HG03108 (cell line): ENCODE results near the gene GHSR.

Source experiments
- ATAC-seq: cut with Tn5 transposase; IDR thresholded peaks from one replicate; pipeline ENCODE4 v1.9.1; 2021; ENCODE audit warnings: moderate library complexity; ENCODE audit not compliant: unreplicated experiment

Gene GHSR, protein sequence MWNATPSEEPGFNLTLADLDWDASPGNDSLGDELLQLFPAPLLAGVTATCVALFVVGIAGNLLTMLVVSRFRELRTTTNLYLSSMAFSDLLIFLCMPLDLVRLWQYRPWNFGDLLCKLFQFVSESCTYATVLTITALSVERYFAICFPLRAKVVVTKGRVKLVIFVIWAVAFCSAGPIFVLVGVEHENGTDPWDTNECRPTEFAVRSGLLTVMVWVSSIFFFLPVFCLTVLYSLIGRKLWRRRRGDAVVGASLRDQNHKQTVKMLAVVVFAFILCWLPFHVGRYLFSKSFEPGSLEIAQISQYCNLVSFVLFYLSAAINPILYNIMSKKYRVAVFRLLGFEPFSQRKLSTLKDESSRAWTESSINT

DNA sequence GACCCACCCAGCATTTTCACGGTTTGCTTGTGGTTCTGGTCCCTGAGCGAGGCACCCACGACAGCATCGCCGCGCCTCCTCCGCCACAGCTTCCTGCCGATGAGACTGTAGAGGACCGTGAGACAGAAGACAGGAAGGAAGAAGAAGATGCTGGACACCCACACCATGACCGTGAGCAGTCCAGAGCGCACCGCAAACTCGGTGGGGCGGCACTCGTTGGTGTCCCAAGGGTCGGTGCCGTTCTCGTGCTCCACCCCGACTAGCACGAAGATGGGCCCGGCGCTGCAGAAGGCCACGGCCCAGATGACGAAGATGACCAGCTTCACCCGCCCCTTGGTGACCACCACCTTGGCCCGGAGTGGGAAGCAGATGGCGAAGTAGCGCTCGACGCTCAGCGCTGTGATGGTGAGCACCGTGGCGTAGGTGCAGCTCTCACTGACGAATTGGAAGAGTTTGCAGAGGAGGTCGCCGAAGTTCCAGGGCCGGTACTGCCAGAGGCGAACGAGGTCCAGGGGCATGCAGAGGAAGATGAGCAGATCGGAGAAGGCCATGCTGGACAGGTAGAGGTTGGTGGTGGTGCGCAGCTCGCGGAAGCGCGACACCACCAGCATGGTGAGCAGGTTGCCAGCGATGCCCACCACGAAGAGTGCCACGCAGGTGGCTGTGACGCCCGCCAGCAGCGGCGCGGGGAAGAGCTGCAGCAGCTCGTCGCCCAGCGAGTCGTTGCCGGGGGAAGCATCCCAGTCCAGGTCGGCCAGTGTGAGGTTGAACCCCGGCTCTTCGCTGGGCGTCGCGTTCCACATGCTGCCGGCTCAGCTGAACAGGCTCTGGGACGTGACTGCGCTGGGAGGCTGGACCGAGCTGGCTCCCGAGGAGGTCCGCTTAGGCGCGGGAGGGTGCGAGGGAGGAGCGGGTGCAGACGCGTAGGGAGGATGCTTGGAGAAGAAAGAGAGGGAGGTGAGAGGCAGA lies at the start of gene GHSR:
Gene GHSR, minus strand, starts transcription at position 846 of the 969 bp plus-strand sequence. Its CDS starts 43 bp downstream, at position 803.
- ATAC-seq, result no peak

DNA sequence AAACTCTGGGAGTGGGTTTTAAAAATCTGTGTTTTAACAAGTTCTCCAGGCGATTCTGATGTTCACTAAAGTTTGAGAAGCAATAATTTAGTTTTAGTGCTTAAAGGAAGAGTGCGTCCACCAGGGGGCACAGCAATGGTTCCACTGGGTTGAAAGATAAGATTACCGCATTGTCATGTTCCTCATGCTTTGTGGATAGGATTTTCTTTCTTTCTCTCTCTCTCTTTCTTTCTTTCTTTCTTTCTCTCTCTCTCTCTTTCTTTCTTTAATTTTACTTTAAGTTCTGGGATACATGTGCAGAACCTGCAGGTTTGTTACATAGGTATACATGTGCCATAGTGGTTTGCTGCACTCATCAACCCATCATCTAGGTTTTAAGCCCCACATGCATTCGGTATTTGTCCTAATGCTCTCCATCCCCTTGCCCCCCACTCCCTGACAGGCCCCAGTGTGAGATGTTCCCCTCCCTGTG lies 42.0 kb upstream of the GHSR start:
- peak; percentile 73 for ATAC-seq

DNA sequence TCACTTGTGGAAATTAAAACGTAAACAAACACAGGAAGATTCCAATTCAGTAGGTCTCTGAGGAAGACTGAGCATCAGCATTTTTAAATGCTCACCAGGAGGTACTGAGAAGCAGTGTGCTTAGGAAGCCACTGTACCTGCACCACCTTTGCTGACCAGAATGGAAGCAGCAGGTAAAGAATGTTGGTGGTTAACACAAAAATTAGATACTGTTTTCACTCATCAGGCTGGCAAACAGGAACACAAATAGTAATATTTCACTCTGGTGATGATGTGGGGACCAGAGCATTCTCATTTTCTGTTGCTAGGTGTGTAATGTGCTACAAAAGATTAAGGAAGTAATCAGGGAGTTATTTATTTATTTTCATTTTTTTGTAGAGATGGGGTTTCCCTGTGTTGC lies 29.9 kb upstream of the GHSR start:
- no peak for ATAC-seq

DNA sequence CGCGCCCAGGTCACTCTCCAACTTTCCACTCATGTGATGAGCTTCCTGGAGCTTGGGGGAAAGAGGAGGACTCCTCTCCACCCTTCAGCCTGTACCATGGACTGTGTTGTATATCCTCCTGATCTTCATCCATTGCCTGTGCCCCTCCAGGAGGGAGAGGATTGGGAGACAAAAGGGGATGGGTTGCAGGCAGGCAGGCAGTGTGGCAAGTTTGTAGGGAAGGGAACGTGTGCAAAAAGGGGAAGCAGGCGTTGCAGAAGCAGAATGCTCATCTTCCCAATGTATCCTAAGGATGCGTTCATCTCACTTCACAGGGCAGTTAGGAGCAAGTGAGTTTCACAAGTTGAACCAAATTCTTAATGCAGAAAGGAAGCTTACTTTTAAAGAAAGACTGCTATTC lies 28.1 kb upstream of the GHSR start:
- ATAC-seq, result no peak

DNA sequence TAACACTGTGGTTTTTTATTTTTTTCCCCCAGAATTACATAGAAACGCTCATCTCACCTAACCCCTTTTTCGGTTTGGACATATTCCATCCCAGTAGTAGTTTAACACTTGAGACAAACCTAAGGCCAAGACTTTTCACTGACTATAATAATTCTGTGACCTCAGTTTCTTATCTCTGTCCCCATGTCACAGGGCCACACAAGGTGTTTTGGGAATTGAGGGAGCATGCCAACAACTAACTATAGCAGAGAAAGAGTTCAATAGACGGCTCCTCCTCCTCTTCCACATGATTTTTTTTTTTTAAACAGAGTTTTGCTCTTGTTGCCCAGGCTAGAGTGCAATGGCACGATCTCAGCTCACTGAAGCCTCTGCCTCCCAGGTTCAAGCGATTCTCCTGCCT lies 27.4 kb upstream of the GHSR start:
- ATAC-seq, result no peak

DNA sequence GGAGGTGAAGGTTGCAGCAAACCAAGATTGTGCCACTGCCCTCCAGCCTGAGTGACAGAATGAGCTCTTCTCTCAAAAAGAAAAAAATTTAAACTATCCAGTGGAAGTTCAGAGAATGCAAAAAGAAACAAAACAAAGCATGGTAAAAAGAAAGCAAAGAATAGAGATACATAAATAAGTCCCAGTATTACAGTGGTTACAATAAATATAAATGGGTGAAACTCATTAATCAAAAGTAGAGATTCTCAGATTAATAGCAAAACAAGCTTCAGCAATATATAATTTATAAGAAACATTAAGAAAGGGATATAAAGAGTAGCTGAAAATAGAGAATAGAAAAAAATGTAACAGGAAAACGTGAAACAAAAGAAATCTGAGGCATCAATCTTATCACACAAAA lies 23.6 kb upstream of the GHSR start:
- no peak for ATAC-seq

DNA sequence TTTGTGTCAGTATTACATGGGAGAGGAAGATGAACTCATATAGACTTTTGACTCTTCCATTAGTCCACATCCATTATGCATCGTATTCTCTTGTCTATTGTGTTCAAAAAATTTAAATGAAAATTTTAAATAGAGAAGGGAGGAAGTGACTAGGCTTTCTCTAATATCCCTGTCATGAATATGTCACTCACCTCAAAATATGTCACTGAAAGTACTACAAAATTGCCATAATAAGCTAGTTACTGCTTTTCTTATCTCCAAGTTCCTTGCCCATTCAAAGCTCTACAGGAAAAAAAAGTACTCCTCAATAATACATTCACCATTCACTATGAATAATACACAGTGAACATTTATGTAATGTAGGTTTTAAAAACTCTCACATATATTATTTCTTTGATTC lies 22.3 kb upstream of the GHSR start:
- no peak for ATAC-seq

DNA sequence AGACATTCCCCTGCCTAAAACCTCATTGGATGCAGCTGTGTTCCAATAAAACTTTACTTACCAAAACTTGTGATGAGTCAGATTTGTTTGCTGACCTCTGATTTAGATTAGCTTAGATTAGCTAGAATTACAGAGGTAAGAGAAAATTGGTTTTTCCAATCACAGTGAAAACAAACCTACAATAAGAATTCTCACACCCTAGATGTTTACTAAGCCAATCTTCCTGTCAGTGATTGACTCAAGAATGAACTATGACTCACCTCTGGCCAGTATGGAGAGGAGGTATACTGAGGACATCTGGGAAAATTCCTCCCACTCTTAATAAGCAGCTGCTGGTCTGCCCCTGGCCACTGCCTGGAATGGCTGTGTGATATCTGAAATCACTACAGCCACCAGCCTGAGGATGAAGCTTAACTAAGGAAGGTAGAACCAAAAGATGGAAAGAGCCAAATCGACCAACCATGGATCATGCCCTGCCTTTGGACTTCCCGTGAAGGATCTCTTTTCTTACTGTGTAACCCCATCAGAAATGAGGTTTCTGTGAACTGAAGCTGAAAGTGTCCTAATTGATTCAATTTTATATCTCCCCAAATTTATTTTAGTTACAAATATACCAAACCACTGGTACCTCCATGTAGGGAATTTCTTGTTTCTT lies 19.0 kb upstream of the GHSR start:
- ATAC-seq, result no peak

DNA sequence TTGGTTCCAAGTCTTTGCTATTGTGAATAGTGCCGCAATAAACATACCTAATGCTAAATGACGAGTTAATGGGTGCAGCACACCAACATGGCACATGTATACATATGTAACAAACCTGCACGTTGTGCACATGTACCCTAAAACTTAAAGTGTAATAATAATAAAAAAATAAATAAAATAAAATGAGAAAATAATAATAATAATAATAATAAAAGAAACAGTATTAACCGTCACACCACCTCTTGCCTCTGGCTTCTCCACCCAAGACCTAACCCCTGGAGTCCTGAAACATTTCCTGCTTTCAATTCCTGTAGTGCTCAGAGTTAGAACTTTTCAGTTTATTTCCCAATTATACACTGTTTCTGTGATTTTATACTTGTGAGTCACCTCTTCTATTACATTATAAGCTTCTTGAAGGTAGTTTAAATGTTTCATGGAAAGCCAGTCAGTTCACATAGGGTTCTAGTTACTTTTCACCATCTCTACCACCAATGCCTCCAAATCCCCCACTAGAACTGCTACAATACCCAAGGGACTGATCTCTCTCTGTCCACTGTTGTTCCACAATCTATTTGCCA lies 18.4 kb upstream of the GHSR start:
- ATAC-seq, result no peak

DNA sequence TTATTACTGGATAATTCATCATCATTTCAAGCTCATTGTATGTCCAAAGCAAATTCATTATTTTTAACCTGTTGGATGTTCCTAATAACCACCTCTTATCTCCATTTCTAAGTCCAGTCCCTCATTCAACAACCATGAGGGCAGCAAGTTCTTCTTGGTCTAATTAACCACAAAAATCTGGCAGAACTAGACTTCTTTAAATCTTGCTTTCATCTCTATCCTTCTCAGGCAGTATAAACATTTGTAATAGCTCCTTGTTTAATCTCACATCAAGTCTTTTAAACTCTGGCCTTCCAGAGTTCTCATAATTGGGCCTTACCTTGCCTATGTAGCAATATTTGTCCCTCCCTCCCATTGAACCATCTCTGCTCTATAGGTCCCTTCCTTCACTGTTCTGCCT lies 17.0 kb upstream of the GHSR start:
- ATAC-seq, result no peak

DNA sequence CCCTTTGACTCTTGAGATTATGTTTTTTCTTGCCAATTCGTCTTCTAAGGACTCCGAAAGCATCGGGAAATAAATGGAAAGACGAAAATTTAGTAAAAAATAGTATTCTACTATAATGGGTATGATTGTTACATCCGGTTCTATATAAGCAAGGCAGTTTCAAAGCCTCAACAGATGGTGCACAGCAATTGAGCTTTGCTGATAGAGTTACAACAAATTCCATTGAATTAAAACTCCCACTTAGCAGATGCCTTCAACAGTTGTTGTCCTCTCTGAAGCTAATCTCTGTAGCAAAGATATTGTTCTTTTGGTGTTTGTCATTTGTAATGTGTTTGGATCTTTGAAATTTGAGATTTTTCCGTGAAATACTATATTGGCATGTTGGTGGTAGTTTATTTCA lies 16.1 kb upstream of the GHSR start:
- ATAC-seq, result no peak

DNA sequence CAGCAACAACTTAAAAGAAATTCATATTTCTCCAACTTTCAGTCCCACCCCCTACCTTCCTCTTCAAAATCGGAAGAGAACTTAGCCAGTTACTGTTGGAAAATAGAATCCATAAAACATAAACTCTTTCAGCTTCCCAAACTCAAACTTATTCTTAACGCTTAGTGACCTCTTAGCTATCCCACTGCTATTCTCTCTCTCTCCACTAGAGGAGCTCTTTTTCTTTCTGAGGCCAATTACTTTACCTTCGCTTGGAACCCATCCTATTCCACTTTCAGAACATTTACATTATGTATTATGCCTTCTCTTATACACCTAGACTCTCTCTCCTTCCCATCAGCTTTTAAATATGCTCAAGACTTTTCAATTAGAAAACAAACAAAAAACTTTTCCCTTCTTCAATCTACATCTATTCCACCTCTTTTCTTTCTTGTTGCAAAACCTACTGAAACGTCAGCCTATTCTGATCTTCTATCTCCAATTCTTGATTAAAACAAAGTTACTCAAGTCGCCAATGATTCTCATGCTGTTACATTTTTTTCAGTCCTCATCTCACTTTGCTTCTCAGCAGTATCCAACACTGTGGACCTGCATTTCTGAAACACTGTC lies 13.4 kb upstream of the GHSR start:
- ATAC-seq, result no peak

DNA sequence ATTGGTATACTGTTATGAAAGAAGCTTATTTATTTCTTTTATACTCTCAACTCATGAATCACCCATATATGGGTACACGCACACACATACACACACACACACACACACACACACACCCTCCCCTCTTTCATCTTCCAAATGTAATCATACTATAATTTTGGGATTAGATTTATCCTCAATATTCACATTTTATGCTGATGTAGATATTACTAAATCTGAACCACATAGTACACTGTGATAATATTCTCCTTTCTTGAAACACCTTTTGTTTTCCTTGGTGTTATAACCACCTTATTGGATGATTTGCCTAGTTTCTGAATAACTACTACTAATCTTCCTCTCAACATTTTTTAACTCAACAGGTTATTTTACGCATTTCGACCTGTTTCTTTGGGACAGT lies 8.1 kb upstream of the GHSR start:
- no peak for ATAC-seq

DNA sequence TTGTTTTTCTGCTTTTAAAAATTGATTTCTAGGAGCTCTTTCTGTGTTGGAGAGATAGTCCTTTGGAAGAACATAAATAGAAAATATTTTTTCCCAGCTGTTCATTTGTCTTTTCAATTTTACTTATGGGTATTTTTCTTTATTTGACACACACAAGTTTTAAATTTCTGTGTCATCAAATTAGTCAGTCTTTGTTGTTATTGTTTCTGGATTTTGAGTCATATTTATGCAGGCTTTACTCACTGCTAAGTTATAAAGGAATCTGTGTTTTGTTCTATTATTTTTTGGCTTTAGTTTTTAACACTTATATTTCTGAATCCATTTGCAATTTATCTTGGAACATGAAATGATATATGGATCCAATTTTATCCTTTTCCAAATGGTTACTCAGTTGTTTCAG lies 5.9 kb upstream of the GHSR start:
- ATAC-seq, result no peak

DNA sequence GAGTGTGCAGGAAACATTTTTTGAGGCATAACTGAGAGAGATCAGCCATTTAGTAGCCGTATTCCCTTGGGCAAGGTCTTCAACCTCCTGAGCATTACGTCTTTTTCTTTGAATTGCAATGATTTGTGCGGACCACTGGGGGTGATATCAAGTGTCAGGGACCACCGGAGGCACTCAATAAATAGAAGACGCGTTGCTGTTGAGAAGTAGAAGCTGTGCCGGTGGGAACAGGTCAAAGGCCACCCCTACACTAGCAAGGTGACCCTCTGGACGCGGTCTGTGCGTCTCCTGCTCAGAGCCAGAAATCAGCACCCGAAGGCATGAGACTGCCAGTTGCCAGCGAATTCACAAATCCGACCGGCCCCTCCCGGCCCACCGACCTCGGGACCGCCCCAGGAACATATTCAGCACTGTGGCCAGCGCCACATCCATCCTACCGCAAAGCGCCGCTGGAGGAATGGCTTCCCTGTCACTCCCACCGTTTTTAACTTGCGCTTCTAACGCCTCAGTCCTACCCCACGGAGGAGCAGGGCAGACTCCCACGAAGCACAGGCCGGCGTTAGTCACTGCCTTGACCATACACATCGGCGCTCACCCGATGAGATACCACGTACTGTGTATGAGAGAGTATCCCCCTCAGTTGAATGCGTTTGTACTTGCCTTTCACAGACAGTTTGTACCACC lies 1.4 kb upstream of the GHSR start:
- no peak for ATAC-seq

DNA sequence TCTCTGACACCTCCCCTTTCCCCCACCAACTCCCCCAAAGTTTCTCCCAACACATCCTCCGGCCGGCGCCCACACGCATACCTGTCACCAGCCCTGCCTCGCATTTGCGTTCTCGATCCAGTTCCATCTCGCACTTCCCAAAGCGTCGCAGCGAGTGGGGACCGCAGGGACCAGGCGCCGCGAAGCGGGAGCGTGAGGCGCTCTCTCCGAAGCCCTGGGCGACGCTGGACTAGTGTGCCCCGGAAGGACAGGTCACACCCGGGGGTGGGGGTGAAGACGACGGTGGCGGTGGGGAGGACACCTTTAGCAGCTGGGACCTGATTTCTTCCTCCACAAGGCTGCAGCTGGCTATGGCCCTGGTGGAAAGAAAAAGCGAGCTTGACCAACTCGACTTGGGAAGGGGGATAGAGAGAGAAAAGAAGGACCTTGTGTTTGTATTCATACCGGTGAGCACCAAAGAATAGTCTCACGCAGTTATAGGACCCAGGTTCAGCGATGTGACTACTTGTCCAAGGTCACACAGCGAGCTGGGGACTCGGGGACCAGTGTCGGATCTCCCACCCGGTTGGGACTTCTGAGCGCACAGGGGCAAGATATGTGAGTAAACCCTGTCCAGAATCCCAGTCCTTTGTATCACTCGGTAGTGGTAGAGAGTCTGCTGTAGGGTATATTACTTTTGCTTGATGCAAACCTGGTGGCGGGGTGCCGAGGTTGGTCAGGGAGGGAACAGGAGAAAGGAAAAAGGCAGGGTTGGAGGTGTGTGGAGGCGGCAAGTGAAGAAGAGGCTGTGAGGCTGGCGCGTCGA lies 607 bp upstream of the GHSR start:
- ATAC-seq, result no peak

DNA sequence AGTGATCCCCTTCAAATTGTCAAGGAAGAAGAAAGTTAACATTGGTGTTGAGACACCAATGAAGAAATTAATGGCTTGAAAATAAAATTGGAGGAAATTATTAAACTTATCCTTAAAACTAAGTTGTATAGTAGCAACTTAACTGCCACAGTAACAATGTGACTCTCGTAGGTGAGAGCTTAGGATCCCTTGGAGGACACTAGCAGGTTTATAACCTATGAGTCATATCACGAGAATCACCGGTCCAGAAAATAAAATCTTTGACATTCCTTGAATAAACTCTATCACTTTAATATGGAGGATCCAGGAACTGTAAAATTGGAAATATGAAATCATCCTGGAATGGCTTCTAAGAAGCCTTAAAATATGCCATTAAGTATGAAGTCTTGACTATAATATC lies 2.1 kb downstream of the GHSR start:
- ATAC-seq, result no peak

DNA sequence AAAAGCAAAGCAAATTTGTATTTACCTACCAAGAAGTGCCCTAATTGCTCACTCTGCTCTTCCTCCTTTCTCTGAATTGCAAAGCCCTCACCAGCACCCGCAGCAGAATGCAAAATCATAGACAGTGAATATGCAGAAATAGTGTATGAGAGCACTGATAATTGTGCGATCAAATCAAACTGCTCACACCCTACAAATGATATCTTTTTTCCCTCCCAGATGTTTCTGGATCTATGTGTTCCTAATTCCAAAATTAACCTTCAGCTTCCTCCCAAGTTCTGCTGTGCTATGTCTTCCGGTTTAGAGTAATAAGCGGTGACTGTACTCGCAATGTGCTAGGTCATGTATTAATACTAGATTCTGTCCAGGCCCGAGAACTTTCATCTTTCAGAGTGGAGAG lies 3.4 kb downstream of the GHSR start:
- ATAC-seq, result no peak

DNA sequence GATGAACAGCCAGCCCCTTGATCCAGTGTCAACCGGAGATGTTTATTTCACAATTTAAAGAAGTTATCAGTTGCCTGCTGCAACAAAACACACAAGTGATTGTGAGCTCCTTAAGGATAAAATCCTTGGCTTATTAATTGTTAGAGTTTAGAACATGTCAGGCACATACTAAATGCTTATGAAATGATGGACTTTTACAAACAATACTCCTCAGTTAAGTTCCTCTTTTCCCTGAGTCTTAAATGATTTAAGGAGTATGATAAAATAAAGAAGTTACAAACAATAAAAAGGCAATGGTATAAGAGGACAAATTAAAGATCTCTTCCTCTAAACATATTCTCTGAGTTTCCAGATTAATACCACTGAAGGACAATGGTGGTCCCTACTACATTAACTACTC lies 5.7 kb downstream of the GHSR start:
- no peak for ATAC-seq
